HepG2 (cell line): ENCODE data around the gene SRPRA. TPM values are rescaled to one million over a fixed set of nuclear protein-coding genes. Genes with fewer than 3 reads are reported as not detected.
A peak's percentile ranks its signal among the peaks of the same experiment; 100 is the strongest.

Experiments
- ATAD3A ChIP-seq: sonication (generic); formaldehyde crosslinking; IDR thresholded peaks from 2 replicates; pipeline ENCODE4 v1.4.0; 2020; ENCODE audit warnings: missing genetic modification reagents
- BATF2 ChIP-seq: sonication (generic); formaldehyde crosslinking; IDR thresholded peaks from 2 replicates; pipeline ENCODE4 v1.8.0; 2022; ENCODE audit warnings: mild to moderate bottlenecking, missing genetic modification reagents, moderate library complexity
- BCLAF1 ChIP-seq: fragments of 450-650 bp; IDR thresholded peaks from 2 replicates; pipeline ENCODE4 v1.6.1; 2017; ENCODE audit warnings: mild to moderate bottlenecking
- ETV5 ChIP-seq: IDR thresholded peaks from 2 replicates; pipeline ENCODE4 v1.6.1; 2018; ENCODE audit warnings: missing biosample characterization, missing genetic modification reagents, inconsistent platforms, borderline replicate concordance
- FOXC1 ChIP-seq: sonication (generic); formaldehyde crosslinking; IDR thresholded peaks from 2 replicates; pipeline ENCODE4 v1.8.0; 2022; ENCODE audit warnings: mild to moderate bottlenecking, missing genetic modification reagents, borderline replicate concordance
- FOXJ3 ChIP-seq: sonication (generic); formaldehyde crosslinking; IDR thresholded peaks from 2 replicates; pipeline ENCODE4 v1.4.0; 2020; ENCODE audit warnings: missing genetic modification reagents, mild to moderate bottlenecking, borderline replicate concordance
- FOXP1 ChIP-seq, 2 experiments: fragments of 450-650 bp in 1 of 2; IDR thresholded peaks; 2 replicates each; pipeline ENCODE4 v1.6.1; 2017 to 2018; ENCODE audit warnings: antibody characterized with exemption in 1 of 2
- GATAD2A ChIP-seq: IDR thresholded peaks from 2 replicates; pipeline ENCODE4 v1.6.1; 2016
- PAF1 ChIP-seq: IDR thresholded peaks from 2 replicates; pipeline ENCODE4 v1.6.1; 2016; ENCODE audit warnings: missing genetic modification reagents, missing compliant biosample characterization
- RBFOX2 ChIP-seq: fragments of 200-400 bp; formaldehyde crosslinking; IDR thresholded peaks from 2 replicates; pipeline ENCODE4 v1.6.1; 2017; ENCODE audit warnings: low read depth, mild to moderate bottlenecking, low read length
- RORA ChIP-seq: sonication (generic); formaldehyde crosslinking; IDR thresholded peaks from 2 replicates; pipeline ENCODE4 v1.5.0; 2020; ENCODE audit warnings: mild to moderate bottlenecking, missing genetic modification reagents, moderate library complexity
- SAFB2 ChIP-seq: sonication (generic); formaldehyde crosslinking; IDR thresholded peaks from 2 replicates; pipeline ENCODE4 v1.5.1; 2020; ENCODE audit warnings: missing genetic modification reagents, low read depth, mild to moderate bottlenecking, borderline replicate concordance
- SIN3B ChIP-seq: fragments of 150-350 bp; IDR thresholded peaks from 2 replicates; pipeline ENCODE4 v1.6.1; 2014; ENCODE audit warnings: low read length
- ZBTB37 ChIP-seq: sonication (generic); formaldehyde crosslinking; IDR thresholded peaks from 2 replicates; pipeline ENCODE4 v1.4.0; 2020; ENCODE audit warnings: mild to moderate bottlenecking, missing genetic modification reagents
- ZNF143 ChIP-seq: sonication (generic); formaldehyde crosslinking; IDR thresholded peaks from 2 replicates; pipeline ENCODE4 v1.4.0; 2020; ENCODE audit warnings: missing genetic modification reagents
- ZNF605 ChIP-seq: sonication (generic); formaldehyde crosslinking; IDR thresholded peaks from 2 replicates; pipeline ENCODE4 v1.8.0; 2022; ENCODE audit warnings: mild to moderate bottlenecking, missing genetic modification reagents
- ZNF747 ChIP-seq: sonication (generic); formaldehyde crosslinking; IDR thresholded peaks from 2 replicates; pipeline ENCODE4 v1.8.1; 2023; ENCODE audit warnings: missing genetic modification reagents, mild to moderate bottlenecking, borderline replicate concordance
- ZNF75D ChIP-seq: sonication (generic); formaldehyde crosslinking; IDR thresholded peaks from 2 replicates; pipeline ENCODE4 v1.8.1; 2023; ENCODE audit warnings: missing genetic modification reagents, mild to moderate bottlenecking, borderline replicate concordance
- ZNF770 ChIP-seq: sonication (generic); formaldehyde crosslinking; IDR thresholded peaks from 2 replicates; pipeline ENCODE4 v1.5.0; 2020; ENCODE audit warnings: mild to moderate bottlenecking, missing genetic modification reagents
- polyA plus RNA-seq, 8 experiments: library from polyadenylated mRNA; depleted of rRNA in 3 of 8; stranded (reverse) in 7 of 8; unstranded in 1 of 8; fragments of >200 nt; fragmentation: Illumina TruSeq in 4 of 8; extraction: Trizol in 4 of 8; gene quantifications; 2 replicates each; pipeline versions ENCODE4 v1.2.1 to v1.2.3, GENCODE V29; 2011 to 2016; ENCODE audit warnings: low read depth in 4 of 8, missing spikeins in 1 of 8, mixed read lengths in 1 of 8; ENCODE audit not compliant: insufficient read depth in 1 of 8
- total RNA-seq, 5 experiments: library from RNA; depleted of rRNA; stranded (reverse); fragments of >200 nt; fragmentation: Illumina TruSeq; extraction: Trizol; gene quantifications; 2 replicates each; pipeline ENCODE4 v1.2.3, GENCODE V29; 2016; ENCODE audit warnings: low read depth in 1 of 5

Gene SRPRA
- total and polyA plus RNA-seq, 2 of the 13 experiments (the other 11 are each of a cell fraction or from before 2014, with no cell fraction given), result 27.7 to 64.6 TPM

- TF ChIP-seq FOXC1 (CRISPR knock-in tag) (no peak), ZNF605 (peak; percentile 65), FOXP1 (IDR thresholded peaks at IDR 0.05) (no peak), FOXP1 (CRISPR knock-in tag; IDR thresholded peaks at IDR 0.05) (0 out of 2 replicates have a peak, but pooled peaks have one; percentile 13), RBFOX2 (peak; percentile 93), ZNF770 (CRISPR knock-in tag) (peak; percentile 25; the same call in 1 of the 2 replicates), SIN3B (peak; percentile 80; the same call in 1 of the 2 replicates), BATF2 (CRISPR knock-in tag) (no peak), ZNF75D (no peak), ZBTB37 (CRISPR knock-in tag) (no peak), SAFB2 (CRISPR knock-in tag) (no peak), PAF1 (no peak), ETV5 (CRISPR knock-in tag) (peak; percentile 81), ZNF143 (CRISPR knock-in tag) (peak; percentile 68), RORA (no peak), GATAD2A (peak; percentile 26; the same call in 1 of the 2 replicates), BCLAF1 (no peak), ATAD3A (CRISPR knock-in tag) (no peak), ZNF747 (no peak), FOXJ3 (CRISPR knock-in tag) (peak; percentile 14; the same call in 1 of the 2 replicates)
These were observed at the start of gene SRPRA, which contains the start of gene FOXRED1 (continued) for GRCh38 chr11:126268708-126269579.
